Caco-2 (cell line): ENCODE results near the gene TM4SF18. TPM values are rescaled to one million over a fixed set of nuclear protein-coding genes. Genes with fewer than 3 reads are reported as not detected.
"Not testable (repeated sequence)": the region's sequence is repeated elsewhere in the genome, so short reads cannot be mapped to it uniquely, and the experiment has no call there.

Experiments
- BruUV-seq: library from RNA; stranded (reverse); fragments of 400-500 nt; replicated peaks from 2 replicates; lab custom pipeline; 2021; lab: Mats Ljungman, UMichigan
- CTCF ChIA-PET: fragments of 300-600 bp; sonication (Branson Sonifier 250); formaldehyde crosslinking; loops from one replicate; lab custom pipeline; 2022; ENCODE audit warnings: antibody characterized with exemption; lab: Charles Lee
- POLR2A ChIA-PET: fragments of 300-600 bp; sonication (Branson Sonifier 250); formaldehyde crosslinking; loops from one replicate; lab custom pipeline; 2022; ENCODE audit warnings: antibody characterized with exemption; lab: Charles Lee
- DNase-seq, 2 experiments: peaks; one replicate each; pipeline versions ENCODE4 v3.0.0 to v3.0.0-alpha.2; 2020 to 2022
- H3K27me3 ChIP-seq: replicated peaks from 2 replicates; pipeline ENCODE4 v1.6.0; 2011; ENCODE audit warnings: low read length; ENCODE audit not compliant: control insufficient read depth, insufficient read depth
- H3K36me3 ChIP-seq: 2 replicates; pipeline ENCODE4 v1.5.1; 2011; ENCODE audit warnings: low read length; ENCODE audit not compliant: control insufficient read depth, insufficient read depth
- H3K4me1 ChIP-seq: fragments of 250-450 bp; sonication (Bioruptor Pico); 2 replicates; pipeline ENCODE4 v1.5.1; 2020; ENCODE audit warnings: mild to moderate bottlenecking
- H3K4me3 ChIP-seq: 2 replicates; pipeline ENCODE4 v1.5.1; 2011; ENCODE audit warnings: low read depth, mild to moderate bottlenecking, control low read depth, low read length
- H3K9me3 ChIP-seq: fragments of 250-450 bp; sonication (Bioruptor Pico); 2 replicates; pipeline ENCODE4 v1.5.1; 2020; ENCODE audit warnings: mild to moderate bottlenecking, moderate library complexity
- H3K27ac Mint-ChIP-seq: one replicate; pipeline ENCODE4 v1.8.0; 2022; ENCODE audit warnings: mixed read lengths; ENCODE audit not compliant: unreplicated experiment
- H3K27me3 Mint-ChIP-seq: one replicate; pipeline ENCODE4 v1.8.0; 2022; ENCODE audit warnings: mixed read lengths; ENCODE audit not compliant: insufficient read depth, unreplicated experiment
- H3K36me3 Mint-ChIP-seq: one replicate; pipeline ENCODE4 v1.8.0; 2022; ENCODE audit warnings: mild to moderate bottlenecking, mixed read lengths; ENCODE audit not compliant: insufficient read depth, unreplicated experiment
- H3K4me1 Mint-ChIP-seq: one replicate; pipeline ENCODE4 v1.8.0; 2022; ENCODE audit warnings: low read depth, mixed read lengths; ENCODE audit not compliant: unreplicated experiment
- H3K4me3 Mint-ChIP-seq: one replicate; pipeline ENCODE4 v1.8.0; 2022; ENCODE audit warnings: mild to moderate bottlenecking, moderate library complexity, mixed read lengths; ENCODE audit not compliant: unreplicated experiment
- H3K9me3 Mint-ChIP-seq: one replicate; pipeline ENCODE4 v1.8.0; 2022; ENCODE audit warnings: mixed read lengths; ENCODE audit not compliant: unreplicated experiment
- CTCF ChIP-seq, 2 experiments: fragments of 200-600 bp in 1 of 2; IDR thresholded peaks; 1 replicate in 1 of 2; 2 replicates in 1 of 2; pipeline versions ENCODE4 v1.5.1 to v1.8.0; 2011 to 2022; ENCODE audit warnings: antibody characterized with exemption in 1 of 2, control low read depth in 1 of 2, inconsistent platforms in 1 of 2, low read depth in 1 of 2, low read length in 1 of 2, mild to moderate bottlenecking in 1 of 2, moderate library complexity in 1 of 2; ENCODE audit not compliant: insufficient read depth in 1 of 2, severe bottlenecking in 1 of 2, unreplicated experiment in 1 of 2
- intact Hi-C: fragments of 100-400 bp; cut with micrococcal nuclease; formaldehyde crosslinking; loops from one replicate; pipeline ENCODE4 v1.10.0; 2022; ENCODE audit not compliant: unreplicated experiment
- total RNA-seq: library from RNA; stranded (reverse); gene quantifications from 2 replicates; pipeline ENCODE4 v1.2.3, GENCODE V29; 2022

The TM4SF18 gene
- total RNA-seq, 1 experiment from 2014 or later, result not detected

DNA sequence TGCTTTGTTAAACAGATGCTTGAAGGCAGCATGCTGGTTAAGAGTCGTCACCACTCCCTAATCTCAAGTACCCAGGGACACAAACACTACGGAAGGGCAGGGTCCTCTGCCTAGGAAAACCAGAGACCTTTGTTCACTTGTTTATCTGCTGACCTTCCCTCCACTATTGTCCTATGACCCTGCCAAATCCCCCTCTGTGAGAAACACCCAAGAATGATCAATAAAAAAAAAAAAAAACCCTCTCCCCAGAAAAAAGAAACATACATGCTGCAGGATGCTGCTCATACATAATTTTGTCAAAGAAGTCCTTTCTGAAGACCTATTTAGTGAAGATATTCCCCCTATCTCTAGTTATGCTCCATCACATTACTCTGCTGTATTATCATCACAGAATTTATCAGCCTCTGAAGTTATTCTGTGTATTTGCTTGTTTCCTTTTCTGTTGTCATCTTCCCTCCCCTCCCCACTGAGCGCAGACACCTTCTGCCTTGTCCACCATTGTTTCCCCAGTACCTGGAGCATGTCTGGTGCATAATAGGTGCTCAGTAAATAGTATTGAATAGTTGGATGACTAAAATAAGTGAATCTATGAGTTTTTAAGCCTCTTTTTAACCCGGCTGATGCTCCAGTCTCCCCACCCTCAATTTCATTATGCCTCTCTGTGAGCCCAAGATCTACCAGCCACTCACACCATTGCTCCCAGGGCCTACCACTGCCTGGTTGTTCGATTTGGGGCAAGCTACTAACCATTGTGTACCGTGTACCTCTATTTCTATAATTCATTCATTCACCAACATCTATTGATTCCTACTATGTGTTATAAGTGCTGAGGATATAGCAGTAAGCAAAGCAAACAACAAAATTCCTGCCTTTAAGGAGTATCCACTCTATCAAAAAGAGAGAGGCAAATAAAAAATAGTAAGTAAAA lies 48.0 kb upstream of the TM4SF18 start:
- ChIA-PET CTCF (no interaction called here), POLR2A (no interaction called here)
- Mint-ChIP-seq H3K27me3 (no peaks in the 10 kb centered on the region), H3K9me3 (no peaks in the 10 kb centered on the region), H3K4me1 (peaks cover 51% of the 10 kb centered on the region), H3K27ac (peak overlapping the region; percentile 93), H3K4me3 (peak overlapping the region; percentile 57), H3K36me3 (peaks cover 46% of the 10 kb centered on the region)
- no peak for TF ChIP-seq CTCF (IDR thresholded peaks at IDR 0.05; ENCODE audit: insufficient read depth in 1 of 2, low read depth in 1 of 2, low read length in 1 of 2, severe bottlenecking in 1 of 2, unreplicated experiment in 1 of 2)
- BruUV-seq, result no TSS peak
- Histone ChIP-seq H3K36me3 (no peaks in the 10 kb centered on the region), H3K4me1 (peaks cover 64% of the 10 kb centered on the region), H3K27me3 (no peaks in the 10 kb centered on the region), H3K9me3 (no peaks in the 10 kb centered on the region; the same call in 1 of the 2 replicates), H3K4me3 (no peak overlapping the region)
- DNase-seq, result peak in 1 of 2 experiments; percentile 59
- intact Hi-C loops, result no loop called here

- DNase-seq, H3K4me3 ChIP-seq, H3K9me3 ChIP-seq, H3K27me3 ChIP-seq, intact Hi-C loops, CTCF ChIA-PET, BruUV-seq, H3K36me3 ChIP-seq, POLR2A ChIA-PET, H3K9me3 Mint-ChIP-seq, H3K27me3 Mint-ChIP-seq, H3K27ac Mint-ChIP-seq, H3K4me3 Mint-ChIP-seq: not testable (repeated sequence)
- peaks cover 41% of the 10 kb centered on the region for H3K4me1 Mint-ChIP-seq
- peaks cover 40% of the 10 kb centered on the region for H3K36me3 Mint-ChIP-seq
- peaks cover 59% of the 10 kb centered on the region for H3K4me1 ChIP-seq
Observed at GRCh38 chr3:149380220-149380619, 46.8 kb upstream of the TM4SF18 start.

- Histone ChIP-seq H3K27me3 (no peaks in the 10 kb centered on the region), H3K4me1 (peaks cover 55% of the 10 kb centered on the region), H3K9me3 (no peaks in the 10 kb centered on the region), H3K36me3 (peaks cover 2% of the 10 kb centered on the region; the same call in 1 of the 2 replicates), H3K4me3 (no peak overlapping the region; the same call in 1 of the 2 replicates)
- no peaks in the 10 kb centered on the region for H3K9me3 Mint-ChIP-seq
- DNase-seq, result no peak
- peaks cover 55% of the 10 kb centered on the region for H3K36me3 Mint-ChIP-seq
- intact Hi-C loops, result no loop called here
- no TSS peak for BruUV-seq
- H3K27me3 Mint-ChIP-seq, result no peaks in the 10 kb centered on the region
- TF ChIP-seq CTCF (IDR thresholded peaks at IDR 0.05; ENCODE audit: insufficient read depth in 1 of 2, low read depth in 1 of 2, low read length in 1 of 2, severe bottlenecking in 1 of 2, unreplicated experiment in 1 of 2), result no peak
- peak overlapping the region; percentile 88 for H3K4me3 Mint-ChIP-seq
- CTCF ChIA-PET, result no interaction called here
- H3K4me1 Mint-ChIP-seq, result peaks cover 40% of the 10 kb centered on the region
- POLR2A ChIA-PET, result interaction anchor here (1.0 kb wide), 1 partner anchor 10 kb away, joined by 5 read pairs; no protein-coding TSS in a partner anchor
- peak overlapping the region; percentile 88 for H3K27ac Mint-ChIP-seq
Observed at GRCh38 chr3:149378478-149379309, 45.3 kb upstream of the TM4SF18 start.
